ENCODE results near the gene HS3ST6. TPM values are rescaled to one million over a fixed set of nuclear protein-coding genes. Genes with fewer than 3 reads are reported as not detected.

The HS3ST6 gene
- total and polyA plus RNA-seq, 2 experiments from 2014 or later: 0.41 TPM; not detected in 1

DNA sequence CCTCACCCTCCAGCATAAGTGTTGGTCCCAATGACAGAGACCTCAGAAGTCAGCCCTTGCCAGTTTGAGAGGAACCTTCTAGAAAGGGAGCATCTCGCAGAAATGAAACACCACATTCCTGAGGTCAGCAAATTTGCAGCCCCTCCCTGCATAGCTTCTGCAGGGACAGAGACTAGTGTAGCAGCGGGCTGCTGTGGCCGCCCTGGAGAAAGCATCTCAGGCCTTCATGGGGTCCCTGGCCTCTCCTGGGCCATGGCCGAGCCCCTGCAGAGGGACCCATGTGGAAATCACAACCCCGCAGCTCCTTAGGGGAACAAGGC, 11.4 kb downstream of the HS3ST6 start:
- H3K4me3 ChIP-seq: no peak overlapping the region
- no peaks in the 10 kb centered on the region for H4K20me1 ChIP-seq (ENCODE audit: insufficient read depth, poor library complexity, severe bottlenecking)
- H3K4me2 ChIP-seq: no peak overlapping the region
- H3K9me2 ChIP-seq (replicated peaks; ENCODE audit: insufficient read depth): no peaks in the 10 kb centered on the region
- 92% methylated on average over 5 of the region's 5 CpGs for WGBS (ENCODE audit: low lambda C conversion rate, missing lambda C conversion rate)
- no peaks in the 10 kb centered on the region for H3K79me2 ChIP-seq
- no peak overlapping the region for H3K27ac ChIP-seq
- no peak overlapping the region for H2AFZ ChIP-seq
- H3K4me1 ChIP-seq (ENCODE audit: insufficient read depth): peaks cover 3% of the 10 kb centered on the region
- no peaks in the 10 kb centered on the region for H3K27me3 ChIP-seq
- no peaks in the 10 kb centered on the region for H3K9me3 ChIP-seq (ENCODE audit: low read depth)
- H3K36me3 ChIP-seq (replicated peaks; ENCODE audit: insufficient read depth, low read depth): no peaks in the 10 kb centered on the region
- no peak for DNase-seq (ENCODE audit: low spot score)
- TF ChIP-seq, protein P1, sequence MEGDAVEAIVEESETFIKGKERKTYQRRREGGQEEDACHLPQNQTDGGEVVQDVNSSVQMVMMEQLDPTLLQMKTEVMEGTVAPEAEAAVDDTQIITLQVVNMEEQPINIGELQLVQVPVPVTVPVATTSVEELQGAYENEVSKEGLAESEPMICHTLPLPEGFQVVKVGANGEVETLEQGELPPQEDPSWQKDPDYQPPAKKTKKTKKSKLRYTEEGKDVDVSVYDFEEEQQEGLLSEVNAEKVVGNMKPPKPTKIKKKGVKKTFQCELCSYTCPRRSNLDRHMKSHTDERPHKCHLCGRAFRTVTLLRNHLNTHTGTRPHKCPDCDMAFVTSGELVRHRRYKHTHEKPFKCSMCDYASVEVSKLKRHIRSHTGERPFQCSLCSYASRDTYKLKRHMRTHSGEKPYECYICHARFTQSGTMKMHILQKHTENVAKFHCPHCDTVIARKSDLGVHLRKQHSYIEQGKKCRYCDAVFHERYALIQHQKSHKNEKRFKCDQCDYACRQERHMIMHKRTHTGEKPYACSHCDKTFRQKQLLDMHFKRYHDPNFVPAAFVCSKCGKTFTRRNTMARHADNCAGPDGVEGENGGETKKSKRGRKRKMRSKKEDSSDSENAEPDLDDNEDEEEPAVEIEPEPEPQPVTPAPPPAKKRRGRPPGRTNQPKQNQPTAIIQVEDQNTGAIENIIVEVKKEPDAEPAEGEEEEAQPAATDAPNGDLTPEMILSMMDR (IDR thresholded peaks at IDR 0.05; ENCODE audit: poor library complexity): no peak
- TF ChIP-seq EZH2phosphoT487 (IDR thresholded peaks at IDR 0.05; ENCODE audit: low read depth, severe bottlenecking, unreplicated experiment) (no peak), EZH2 (IDR thresholded peaks at IDR 0.05; ENCODE audit: borderline replicate concordance) (no peak)

DNA sequence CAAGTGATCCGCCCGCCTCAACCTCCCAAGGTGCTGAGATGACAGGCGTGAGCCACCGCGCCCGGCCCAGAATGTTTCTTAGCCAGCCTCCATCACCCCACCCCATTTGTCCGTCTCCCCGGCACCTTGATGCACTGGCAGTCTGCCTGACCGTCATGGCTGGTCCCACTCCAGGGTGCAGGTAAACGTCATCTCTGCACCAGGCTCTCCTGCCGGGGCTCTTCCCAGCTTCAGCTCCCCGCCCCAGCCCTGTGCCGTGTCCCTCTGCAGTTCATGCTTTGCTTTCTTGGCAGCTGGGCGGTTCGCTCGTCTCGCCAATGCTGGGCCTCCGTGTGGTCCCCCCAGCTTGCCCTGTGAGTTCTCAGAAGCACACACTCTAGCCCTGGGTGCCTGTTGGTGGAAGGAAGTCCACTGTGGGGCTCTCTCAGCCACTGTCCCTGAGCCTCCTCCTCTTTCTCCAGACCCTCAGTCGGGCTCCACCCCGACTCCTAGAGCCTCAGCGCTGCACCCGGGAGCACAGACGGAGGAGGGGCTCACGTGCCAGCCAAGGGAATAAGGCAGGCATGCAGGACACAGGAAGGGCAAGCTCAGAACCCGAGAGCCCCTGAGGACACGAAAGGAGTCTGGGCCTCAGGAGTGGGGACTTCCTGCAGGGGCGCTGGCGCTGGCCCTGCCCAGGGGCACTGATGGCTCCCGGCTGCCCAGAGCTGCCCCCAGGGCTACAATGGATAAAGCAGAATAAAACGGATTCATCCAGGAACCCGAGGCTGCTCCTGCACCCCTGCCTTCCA, 12.0 kb downstream of the HS3ST6 start:
- Histone ChIP-seq H4K20me1 (ENCODE audit: insufficient read depth, poor library complexity, severe bottlenecking) (no peaks in the 10 kb centered on the region), H3K27me3 (no peaks in the 10 kb centered on the region), H3K79me2 (no peaks in the 10 kb centered on the region), H2AFZ (no peak overlapping the region), H3K27ac (no peak overlapping the region), H3K9me2 (replicated peaks; ENCODE audit: insufficient read depth) (no peaks in the 10 kb centered on the region), H3K4me2 (no peak overlapping the region), H3K4me3 (no peak overlapping the region), H3K36me3 (replicated peaks; ENCODE audit: insufficient read depth, low read depth) (no peaks in the 10 kb centered on the region), H3K9me3 (ENCODE audit: low read depth) (no peaks in the 10 kb centered on the region), H3K4me1 (ENCODE audit: insufficient read depth) (peaks cover 3% of the 10 kb centered on the region)
- 73% methylated on average over 31 of the region's 31 CpGs for WGBS (ENCODE audit: low lambda C conversion rate, missing lambda C conversion rate)
- no peak for TF ChIP-seq EZH2phosphoT487 (IDR thresholded peaks at IDR 0.05; ENCODE audit: low read depth, severe bottlenecking, unreplicated experiment)
- TF ChIP-seq, protein P1 (IDR thresholded peaks at IDR 0.05; ENCODE audit: poor library complexity): no peak
- no peak for TF ChIP-seq EZH2 (IDR thresholded peaks at IDR 0.05; ENCODE audit: borderline replicate concordance)
- DNase-seq (ENCODE audit: low spot score): no peak

DNA sequence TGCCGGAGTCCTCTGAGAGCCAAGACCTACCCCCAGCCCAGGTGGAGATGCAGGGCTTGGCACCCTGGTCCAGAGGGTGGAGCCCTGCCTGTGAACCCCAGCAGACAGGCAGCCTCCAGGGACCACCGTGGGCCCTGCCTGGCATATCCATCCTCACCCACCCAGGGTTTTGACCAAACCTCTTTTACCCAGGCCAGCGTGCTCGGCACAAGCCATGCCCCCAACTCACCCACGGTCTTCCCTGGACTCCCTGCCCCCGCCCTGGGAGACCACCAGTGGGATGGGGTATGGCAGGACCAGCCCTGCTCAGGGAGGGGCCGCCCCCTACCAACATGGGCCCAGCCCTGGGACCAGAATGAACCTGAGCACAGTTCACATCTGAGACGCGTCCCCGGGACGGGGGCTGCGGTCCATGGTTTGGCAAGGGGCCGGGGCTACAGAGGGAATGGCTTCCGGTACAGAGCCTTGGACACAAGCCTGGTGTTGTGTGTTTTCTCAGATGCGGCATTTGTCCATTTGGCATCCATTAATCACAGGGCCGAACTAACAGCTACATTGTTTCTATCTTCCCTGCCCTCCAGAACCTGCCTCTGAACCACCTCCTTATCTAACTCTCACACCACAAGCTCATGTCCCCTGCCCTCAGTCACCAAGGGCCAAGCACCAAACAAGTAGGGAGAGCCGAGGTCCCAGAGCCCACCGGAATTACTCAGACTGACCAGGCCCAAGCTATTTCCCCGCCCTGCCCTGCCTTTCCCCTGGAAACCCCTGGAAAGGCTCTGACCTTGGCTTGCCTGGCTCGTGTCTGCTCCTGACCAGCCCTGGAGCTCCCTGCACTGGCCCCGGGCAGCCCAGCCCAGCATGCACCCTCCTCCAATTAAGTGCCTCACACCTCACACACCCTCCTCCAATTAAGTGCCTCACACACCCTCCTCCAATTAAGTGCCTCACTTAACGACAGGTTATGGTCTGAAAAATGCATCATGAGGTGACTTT, 14.1 kb downstream of the HS3ST6 start:
- DNase-seq (ENCODE audit: low spot score): no peak
- 79% methylated on average over 21 of the region's 22 CpGs for WGBS (ENCODE audit: low lambda C conversion rate, missing lambda C conversion rate)
- TF ChIP-seq, protein P1 (IDR thresholded peaks at IDR 0.05; ENCODE audit: poor library complexity): no peak
- TF ChIP-seq EZH2 (IDR thresholded peaks at IDR 0.05; ENCODE audit: borderline replicate concordance) (no peak), EZH2phosphoT487 (IDR thresholded peaks at IDR 0.05; ENCODE audit: low read depth, severe bottlenecking, unreplicated experiment) (no peak)
- no peaks in the 10 kb centered on the region for H3K9me2 ChIP-seq (replicated peaks; ENCODE audit: insufficient read depth)
- no peak overlapping the region for H3K27ac ChIP-seq
- no peaks in the 10 kb centered on the region for H3K79me2 ChIP-seq
- H3K4me3 ChIP-seq: no peak overlapping the region
- no peaks in the 10 kb centered on the region for H3K27me3 ChIP-seq
- H3K9me3 ChIP-seq (ENCODE audit: low read depth): no peaks in the 10 kb centered on the region
- no peak overlapping the region for H2AFZ ChIP-seq
- no peaks in the 10 kb centered on the region for H4K20me1 ChIP-seq (ENCODE audit: insufficient read depth, poor library complexity, severe bottlenecking)
- H3K4me1 ChIP-seq (ENCODE audit: insufficient read depth): peaks cover 3% of the 10 kb centered on the region
- H3K4me2 ChIP-seq: no peak overlapping the region
- H3K36me3 ChIP-seq (replicated peaks; ENCODE audit: insufficient read depth, low read depth): no peaks in the 10 kb centered on the region
